Measurements from ENCODE around the gene ZNF217. TPM values are rescaled to one million over a fixed set of nuclear protein-coding genes. Genes with fewer than 3 reads are reported as not detected.
A peak's percentile ranks its signal among the peaks of the same experiment; 100 is the strongest.

ZNF217 gene
- total and polyA plus RNA-seq, 9 of the 15 experiments (the other 6 are each of a cell fraction or from before 2014, with no cell fraction given) = 3.0 to 41.8 (median 16.8) TPM

GRCh38 chr20:53570446-53571276, 23.0 kb downstream of the ZNF217 start (continued):
- TF ChIP-seq STAT6 (CRISPR knock-in tag; IDR thresholded peaks at IDR 0.05) = no peak
- no peak for TF ChIP-seq NFIX (CRISPR knock-in tag; IDR thresholded peaks at IDR 0.05; ENCODE audit: low read depth)
- no peak for TF ChIP-seq PBX2 (CRISPR knock-in tag; IDR thresholded peaks at IDR 0.05; ENCODE audit: low read depth)
- no peak for TF ChIP-seq PBX2 (tag; conservative IDR thresholded peaks at IDR 0.05; ENCODE audit: low read depth)
- no peak for TF ChIP-seq ZNF586 (CRISPR knock-in tag; conservative IDR thresholded peaks at IDR 0.05)
- peak; percentile 17; the same call in 1 of the 2 replicates for TF ChIP-seq ZNF316 (IDR thresholded peaks at IDR 0.05)
- TF ChIP-seq ZNF445 (CRISPR knock-in tag; IDR thresholded peaks at IDR 0.05; ENCODE audit: low read depth) = no peak
- no peak for TF ChIP-seq ZNF551 (CRISPR knock-in tag; IDR thresholded peaks at IDR 0.05)
- TF ChIP-seq JUN (IDR thresholded peaks at IDR 0.05; ENCODE audit: borderline replicate concordance, low read depth, low read length) = no peak
- no peak for TF ChIP-seq JUN (CRISPR knock-in tag; IDR thresholded peaks at IDR 0.05; ENCODE audit: borderline replicate concordance)
- TF ChIP-seq FOS (IDR thresholded peaks at IDR 0.05; ENCODE audit: extremely low read depth, insufficient read length) = no peak
- TF ChIP-seq REST (IDR thresholded peaks at IDR 0.05; ENCODE audit: borderline replicate concordance) = no peak
- no peak for TF ChIP-seq REST (CRISPR knock-in tag; IDR thresholded peaks at IDR 0.05; ENCODE audit: low read depth)
